Left forelimb (tissue), 1 donor: ENCODE data around the gene PPBP.

Experiments used
- DNase-seq: peaks from one replicate; pipeline ENCODE4 v3.0.0-alpha.2; 2018; ENCODE audit warnings: low spot score

The PPBP gene

DNA sequence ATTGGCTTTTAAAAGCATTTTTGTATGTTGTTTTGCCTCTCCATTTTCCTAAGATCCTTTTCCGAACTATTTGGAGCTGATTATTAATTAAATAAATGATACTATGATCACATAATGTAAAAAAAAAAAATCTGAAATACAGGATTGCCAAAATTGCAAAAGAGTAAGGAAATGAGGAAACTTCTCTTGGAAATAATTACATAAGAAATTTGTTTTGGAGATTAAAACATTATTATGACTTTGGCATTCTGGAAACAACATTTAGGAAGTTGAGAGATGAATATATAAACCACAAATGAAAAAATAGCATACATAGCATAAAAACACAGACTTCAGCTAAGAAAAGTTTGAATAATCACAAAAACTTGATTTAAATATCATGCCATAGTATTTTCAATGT lies 39.7 kb downstream of the PPBP start:
- DNase-seq = no peak

DNA sequence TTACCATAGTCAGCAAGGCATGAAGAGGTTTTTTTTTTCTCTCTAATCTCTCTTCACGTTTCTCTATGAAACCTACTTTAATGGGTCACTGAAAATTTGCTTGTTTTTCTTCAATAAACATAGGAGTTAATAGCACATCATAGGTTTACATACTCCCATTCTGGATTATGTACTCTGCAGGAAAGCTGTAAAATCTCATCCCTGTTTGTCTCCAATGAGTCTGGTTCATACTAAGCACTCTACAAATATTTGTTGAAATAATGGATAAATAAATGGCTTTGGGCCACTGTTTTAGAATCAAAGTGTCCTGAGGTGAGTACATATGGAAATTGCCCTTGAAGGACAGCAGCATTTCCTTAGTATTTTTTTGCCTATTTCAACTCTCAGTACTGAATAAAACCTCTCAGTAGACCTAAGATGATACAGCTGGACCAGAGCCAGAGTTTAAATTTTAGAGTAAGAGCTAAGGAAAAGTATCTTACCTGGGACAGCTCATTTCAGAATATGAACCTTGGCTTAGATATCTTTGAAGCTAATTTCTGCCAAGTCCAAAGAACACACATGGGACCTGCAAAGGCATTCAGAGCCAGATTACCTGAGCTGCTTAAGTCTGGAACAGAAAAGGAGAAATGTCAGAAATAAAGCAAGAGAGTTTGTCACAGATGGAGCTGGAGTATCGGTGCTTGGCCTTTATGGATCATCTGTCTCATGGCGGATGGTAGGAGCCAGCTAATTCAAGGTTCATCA lies 40.6 kb downstream of the PPBP start:
- no peak for DNase-seq

DNA sequence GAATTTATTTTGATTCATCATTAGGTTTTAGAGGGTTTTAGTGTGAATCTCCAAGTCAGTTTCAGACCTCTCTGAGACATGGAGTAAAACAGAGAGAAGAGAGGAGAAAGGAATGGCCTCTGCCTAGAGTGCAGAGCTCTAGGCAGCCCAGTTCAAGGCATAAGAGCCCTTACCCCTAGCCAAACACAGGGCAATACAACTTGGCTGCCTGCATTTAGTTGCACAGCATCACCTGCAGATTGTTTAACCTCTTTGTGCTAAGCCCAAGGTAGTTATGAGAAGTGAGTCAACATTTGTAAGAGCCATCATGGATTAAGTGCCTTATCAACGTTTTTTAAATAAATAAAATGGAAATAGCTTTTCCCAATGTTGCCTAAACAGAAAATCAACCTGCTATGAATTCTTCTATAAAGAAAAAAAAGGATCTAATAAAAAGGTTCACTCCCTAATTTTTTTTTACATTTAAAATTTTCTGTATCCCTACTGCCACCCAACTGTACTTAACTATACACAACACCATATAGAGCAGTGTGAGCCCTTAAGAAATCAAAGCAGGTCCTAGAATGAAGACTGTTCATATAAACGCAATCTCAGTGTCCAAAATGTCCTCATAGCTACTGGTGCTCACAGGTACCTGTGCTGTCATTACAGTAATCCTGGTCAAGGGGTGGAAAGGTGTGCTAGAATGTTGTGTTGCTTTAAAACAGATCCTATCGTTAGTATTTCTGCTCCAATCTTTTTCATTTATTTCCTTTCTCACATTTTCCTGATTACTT lies 42.1 kb downstream of the PPBP start:
- DNase-seq = no peak

DNA sequence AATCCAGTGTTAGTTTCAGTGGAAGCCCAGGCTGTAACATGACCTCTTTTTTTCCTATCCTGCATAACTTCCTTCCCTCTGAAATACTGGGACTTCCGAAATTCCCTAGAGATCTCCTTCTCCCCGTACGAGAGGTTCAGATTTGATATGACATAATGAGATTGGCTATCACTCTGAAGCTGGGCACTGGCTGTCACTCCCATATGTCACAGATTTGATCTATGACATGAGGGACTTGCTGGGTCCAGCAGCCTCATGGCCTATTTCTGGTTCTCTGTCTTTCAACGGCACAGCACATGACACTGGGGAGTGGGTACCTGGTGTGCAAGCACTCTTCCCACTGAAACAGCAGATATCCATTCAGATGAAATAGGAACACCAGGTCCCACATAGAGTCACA lies 42.9 kb downstream of the PPBP start:
- DNase-seq = no peak

DNA sequence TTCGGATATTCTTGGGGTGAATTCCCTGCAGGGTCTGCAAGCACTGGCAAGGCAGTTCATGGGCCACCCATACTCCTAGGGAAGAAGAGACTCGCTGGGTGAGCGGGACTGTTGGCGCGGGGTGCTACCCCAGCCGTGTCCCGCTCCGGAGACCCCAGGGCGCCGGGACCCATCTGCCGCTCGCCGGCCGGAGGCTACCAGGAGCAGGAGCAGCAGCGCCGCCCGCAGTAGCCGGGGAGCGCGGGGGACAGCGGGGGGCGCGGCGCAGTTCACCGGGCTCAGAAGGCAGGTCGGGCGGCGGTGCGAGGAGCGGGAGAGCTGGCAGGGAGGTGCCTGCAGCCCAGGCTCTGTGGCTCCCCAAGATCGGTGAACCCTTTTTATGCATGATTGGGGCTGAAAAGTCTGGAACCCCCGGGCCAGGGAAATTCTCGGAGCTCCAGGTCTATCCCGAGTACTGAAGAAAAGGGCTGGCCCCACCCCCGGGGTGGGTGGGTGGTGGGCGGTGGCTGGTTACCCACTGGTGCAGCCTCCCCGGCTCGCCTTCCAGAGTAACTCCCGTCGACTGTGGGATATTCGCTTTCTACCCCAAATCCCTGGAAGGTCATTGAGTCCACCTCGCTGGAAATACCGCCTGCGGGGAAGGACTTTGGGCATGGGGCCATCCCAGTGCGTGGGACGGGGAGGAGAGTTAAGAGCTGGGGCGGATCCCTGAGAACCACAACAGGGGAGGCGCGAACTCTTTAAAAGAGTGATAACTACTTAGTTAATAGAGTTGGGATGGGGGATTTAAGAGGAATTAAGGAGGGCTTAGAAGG lies 43.7 kb downstream of the PPBP start:
- DNase-seq = no peak

DNA sequence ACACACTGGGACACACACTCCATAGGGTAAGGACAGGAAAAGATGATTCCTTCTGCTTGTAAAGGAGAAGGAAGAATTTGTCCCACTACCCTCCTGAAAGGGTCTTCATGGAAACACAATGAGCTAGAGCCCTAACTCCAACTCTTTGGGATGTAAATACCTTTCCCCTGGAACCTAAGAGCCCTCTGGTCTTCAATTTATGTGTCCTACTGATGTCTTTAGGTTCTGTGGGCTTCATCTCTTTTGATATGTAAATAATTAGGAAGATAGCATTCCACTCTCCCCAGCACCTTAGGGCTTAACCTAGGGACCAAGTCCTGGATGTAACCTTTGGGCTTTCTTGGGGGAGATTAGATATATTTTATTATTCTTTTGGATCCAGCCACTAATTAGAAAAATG lies 44.4 kb downstream of the PPBP start:
- no peak for DNase-seq

DNA sequence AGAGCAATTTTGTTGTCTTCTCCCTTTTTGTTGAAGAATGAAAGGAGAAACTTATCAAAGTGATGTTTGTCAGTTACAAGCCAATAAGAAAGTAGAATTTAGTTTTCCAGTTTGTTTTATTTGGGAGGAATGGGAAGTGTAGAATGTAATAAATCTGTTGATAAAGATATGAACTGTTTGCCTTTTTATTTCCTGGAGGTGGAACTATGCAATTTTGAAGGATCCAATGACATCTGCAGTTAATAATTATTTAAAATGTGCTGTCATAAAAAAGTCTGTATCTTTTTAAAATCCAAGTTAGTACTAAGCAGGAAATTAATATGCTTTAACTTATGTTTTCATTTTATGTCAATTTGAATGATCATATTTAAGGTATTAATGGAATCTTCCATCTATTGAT lies 51.0 kb downstream of the PPBP start:
- DNase-seq = no peak
